Activated CD8-positive, alpha-beta memory T cell treated with anti-CD3 and anti-CD28 coated beads for 36 hours (primary cell): Measurements from ENCODE around the gene GULP1. TPM values are rescaled to one million over a fixed set of nuclear protein-coding genes. Genes with fewer than 3 reads are reported as not detected.

Source experiments
- CTCF ChIA-PET: fragments of 350-600 bp; sonication (Branson Sonifier 250); formaldehyde crosslinking; loops from one replicate; lab custom pipeline; 2021; ENCODE audit warnings: antibody characterized with exemption; lab: Charles Lee
- POLR2A ChIA-PET: fragments of 350-600 bp; sonication (Branson Sonifier 250); formaldehyde crosslinking; loops from one replicate; lab custom pipeline; 2021; ENCODE audit warnings: antibody characterized with exemption; lab: Charles Lee
- total RNA-seq, 2 experiments: library from RNA; stranded (reverse); gene quantifications; one replicate each; pipeline ENCODE4 v1.2.3, GENCODE V29; 2021

The GULP1 gene
- total RNA-seq, 2 experiments from 2014 or later: not detected

DNA sequence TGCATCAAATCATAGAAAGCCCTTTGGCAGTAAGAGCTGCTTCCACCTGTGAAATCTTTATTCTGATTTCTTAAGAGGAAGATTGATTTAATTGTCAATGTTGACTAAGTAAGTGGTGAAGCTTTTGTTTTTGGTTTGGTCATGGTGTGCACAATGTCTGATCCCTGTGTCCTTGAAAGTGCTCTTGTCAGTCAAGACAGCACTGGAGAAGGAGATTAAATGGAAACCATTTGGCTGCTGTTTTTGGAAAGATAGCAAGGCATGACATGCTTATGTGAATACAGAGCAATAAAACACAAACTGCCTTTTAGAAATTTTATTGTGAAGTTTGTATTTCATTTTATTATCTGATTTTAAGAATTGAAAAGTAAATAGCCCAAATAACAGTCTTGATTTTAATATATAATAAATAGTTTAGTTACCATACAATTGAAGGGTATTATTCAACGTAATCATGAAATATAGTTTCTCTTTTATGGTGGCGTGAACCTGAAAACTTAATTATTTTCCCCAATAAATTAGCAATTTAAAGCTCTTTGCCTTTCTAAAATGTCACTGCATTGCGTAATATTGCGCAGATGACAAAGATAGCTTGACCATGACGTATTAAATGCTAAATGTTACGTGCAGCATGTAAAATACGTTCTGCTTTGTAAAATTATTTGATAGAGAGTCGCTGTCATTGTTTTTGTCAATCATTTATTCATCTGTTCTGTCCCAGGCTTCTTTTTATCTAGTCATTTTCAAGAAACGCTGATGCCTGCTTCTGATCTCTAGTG is 69.0 kb downstream of the GULP1 start:
- ChIA-PET POLR2A (no interaction called here), CTCF (no interaction called here)

DNA sequence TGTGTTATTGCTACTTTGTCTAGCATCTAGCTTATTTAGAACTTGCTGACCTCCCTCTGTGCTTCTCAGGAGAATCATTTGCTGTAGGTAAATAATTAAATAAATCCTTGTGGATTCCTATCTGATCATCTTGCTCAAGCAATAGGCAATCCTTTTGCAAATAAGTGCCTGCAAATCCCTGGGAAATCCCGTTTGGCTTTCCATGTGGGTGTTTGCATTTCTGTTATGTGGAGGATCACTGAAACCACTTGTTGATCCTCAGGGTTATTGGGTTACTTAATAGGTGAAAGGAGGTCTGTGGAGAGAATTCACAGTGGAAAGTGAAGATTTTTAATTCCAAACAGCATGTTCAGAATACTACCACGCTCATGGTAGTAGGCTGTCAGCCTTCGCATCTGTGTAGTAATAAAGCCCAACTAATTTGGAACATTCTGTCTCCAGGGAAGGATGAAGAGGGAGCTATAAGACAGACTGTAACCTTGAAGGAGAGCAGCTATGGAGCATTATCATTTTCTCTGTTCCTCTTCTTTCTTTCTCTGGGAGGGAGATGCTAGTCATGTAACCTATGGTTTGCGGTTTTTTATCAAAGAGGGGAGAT is 72.5 kb downstream of the GULP1 start:
- ChIA-PET POLR2A (no interaction called here), CTCF (no interaction called here)

DNA sequence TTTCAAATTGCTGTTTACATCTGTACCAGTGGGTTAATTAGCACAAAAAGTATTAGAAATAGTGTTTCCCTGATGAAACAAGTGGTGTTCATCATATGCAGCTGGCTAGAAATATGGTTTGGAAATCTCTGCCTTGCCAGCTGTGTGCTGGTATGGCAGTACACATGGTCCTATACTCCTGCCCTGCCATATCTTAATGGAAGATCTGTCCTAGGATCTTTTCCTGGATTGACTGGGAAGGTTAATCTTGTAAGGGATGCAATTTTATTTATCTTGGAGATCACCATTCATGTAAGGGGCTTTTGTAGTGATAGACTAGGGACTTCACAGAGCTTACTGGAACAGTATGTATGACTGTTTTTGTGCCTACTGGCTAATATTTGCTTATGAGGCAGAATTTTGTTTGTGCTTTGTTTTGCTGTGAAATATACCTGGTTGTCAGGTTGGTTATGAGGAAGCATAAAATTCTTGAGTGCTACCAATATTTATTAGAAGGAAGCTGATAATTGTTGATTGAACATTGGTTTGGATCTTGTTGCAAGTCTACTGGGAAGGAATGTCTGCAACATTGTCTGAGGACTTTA is 73.5 kb downstream of the GULP1 start:
- CTCF ChIA-PET: no interaction called here
- POLR2A ChIA-PET: no interaction called here

DNA sequence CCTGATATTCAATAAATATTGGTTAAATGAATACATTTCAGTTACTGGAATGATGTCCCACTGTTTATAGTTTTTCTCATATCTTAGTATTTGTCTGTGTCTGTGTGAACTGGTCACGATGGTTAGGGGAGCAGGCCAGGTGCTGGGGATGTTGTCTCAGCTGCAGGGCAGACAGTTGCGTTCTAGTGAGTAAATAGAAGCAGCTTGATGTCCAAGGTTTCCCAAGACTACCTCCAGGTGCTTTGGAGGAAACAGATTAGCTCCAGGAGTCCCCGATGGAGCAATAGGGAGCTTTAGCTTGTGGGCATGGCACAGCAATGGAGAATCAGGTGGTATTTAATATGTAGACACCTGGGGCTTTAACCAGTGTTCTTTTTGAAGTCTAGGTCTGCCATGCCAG is 75.5 kb downstream of the GULP1 start:
- ChIA-PET CTCF (no interaction called here), POLR2A (no interaction called here)

DNA sequence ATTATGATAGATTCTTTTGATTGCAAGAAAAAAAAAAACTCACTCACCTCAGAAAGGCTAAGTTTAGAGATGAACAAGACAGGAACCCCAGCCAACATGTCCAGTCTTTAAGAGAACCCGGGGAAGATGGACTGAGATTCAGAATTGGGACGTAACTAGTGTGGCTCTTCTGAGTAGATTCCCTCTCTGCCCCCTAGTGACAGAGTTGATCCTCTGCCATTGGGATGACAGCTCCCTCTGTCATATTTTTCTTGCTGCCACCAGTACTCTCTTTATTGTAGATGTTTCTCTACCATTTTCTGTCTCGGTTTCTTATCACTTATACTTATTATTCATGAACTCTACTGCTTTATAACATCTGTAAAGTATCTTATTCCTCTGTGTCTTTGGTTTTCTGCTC is 77.7 kb downstream of the GULP1 start:
- CTCF ChIA-PET: no interaction called here

DNA sequence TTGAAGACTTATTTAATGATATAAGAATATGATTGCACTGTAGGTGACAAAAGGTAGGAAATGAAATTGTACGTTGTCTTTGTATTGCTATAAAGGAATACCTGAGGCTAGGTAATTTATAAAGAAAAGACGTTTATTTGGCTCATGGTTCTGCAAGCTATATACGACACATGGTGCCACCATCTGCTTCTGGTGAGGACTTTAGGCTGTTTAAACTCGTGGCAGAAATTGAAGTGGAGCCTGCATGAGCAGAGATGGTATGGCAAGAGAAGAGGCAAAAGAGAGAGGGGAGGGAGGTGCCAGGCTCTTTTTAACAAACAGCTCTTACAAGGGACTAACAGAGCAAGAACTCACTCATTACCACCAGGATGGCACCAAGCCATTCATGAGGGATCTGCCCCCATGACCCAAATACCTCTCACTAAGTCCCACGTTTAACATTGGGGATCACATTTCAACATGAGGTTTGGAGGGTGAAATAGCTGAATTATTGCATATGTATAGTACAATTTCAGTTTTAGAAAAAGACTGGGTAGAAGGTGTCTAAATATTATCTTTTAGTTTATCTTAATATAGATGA is 86.8 kb downstream of the GULP1 start:
- ChIA-PET POLR2A (no interaction called here), CTCF (no interaction called here)

More for the DNA sequence above, 77.7 kb downstream of the GULP1 start:
- POLR2A ChIA-PET: no interaction called here

DNA sequence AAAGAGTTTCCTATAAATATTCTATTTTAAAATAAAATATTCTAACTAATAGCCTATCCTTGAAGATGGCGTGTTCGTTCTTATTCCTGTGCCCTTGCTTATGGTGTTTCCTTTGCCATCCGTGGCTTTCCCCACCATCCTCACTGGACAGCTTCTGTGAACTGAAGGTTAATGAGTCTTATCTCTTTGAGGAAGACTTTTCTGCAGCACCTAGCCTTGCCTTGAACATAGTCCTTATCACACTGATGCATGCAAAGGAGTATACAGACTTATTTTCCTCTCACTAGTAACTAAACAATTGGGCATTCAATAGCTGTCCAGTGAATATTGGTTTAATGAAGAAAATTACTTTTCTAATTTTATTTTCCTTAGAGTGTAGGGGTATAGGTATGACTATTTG is 88.1 kb downstream of the GULP1 start:
- POLR2A ChIA-PET: no interaction called here
- CTCF ChIA-PET: no interaction called here

DNA sequence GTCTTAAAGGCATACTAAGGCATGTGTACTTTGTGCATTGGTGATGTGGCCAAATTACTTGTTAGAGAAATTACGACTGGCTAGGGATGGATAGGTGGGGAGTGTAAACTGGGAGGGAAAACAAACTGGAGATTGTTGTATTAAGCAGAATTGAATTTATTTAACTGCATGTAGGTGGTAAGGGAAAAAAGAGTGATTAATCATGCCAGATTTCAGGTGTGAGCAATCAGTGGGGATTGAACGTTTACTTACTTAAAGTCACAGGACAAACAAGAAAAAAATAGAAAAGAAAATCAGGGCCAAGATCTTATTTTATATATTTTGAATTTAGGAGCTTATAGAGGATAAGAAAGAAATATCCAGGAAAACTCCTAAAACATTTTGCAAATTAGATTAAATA is 88.6 kb downstream of the GULP1 start:
- POLR2A ChIA-PET: no interaction called here
- CTCF ChIA-PET: no interaction called here

DNA sequence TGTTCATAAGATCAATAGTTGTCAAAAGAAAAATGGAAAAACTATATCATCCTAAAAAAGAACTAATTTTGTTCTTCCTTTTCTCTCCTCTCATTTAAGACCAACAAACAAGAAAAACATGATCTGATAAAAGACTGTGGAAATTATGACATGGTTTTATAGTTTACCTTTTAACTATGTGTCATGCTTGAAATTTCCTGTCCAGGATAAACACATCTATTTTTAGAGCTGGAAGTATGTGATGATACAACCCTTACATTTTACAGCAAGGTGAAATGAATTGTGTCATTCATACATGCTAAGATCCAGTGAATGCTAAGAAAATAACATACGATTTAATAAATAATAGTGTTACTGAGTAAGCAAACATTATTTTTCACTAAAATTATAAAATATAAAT is 89.9 kb downstream of the GULP1 start:
- CTCF ChIA-PET: no interaction called here
- POLR2A ChIA-PET: no interaction called here

DNA sequence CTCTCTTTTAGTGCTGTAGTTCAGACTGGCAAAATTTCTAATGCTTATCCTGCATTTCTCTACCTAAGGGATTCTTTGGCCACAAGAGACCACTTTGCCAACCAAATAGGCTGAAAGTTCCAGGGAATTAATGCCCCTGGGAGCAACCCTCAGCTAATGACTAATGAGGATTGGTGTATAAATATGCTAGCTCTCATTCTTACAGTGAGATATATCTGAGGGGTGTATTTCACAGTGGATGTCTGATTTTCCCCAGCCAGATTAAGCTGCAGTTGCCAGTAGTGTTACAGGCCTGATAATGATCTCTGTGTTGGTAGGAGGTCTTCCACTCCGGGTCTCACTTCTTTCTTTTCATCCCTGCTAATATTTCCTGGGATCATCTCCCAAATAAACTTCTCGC is 90.4 kb downstream of the GULP1 start:
- ChIA-PET POLR2A (no interaction called here), CTCF (no interaction called here)

DNA sequence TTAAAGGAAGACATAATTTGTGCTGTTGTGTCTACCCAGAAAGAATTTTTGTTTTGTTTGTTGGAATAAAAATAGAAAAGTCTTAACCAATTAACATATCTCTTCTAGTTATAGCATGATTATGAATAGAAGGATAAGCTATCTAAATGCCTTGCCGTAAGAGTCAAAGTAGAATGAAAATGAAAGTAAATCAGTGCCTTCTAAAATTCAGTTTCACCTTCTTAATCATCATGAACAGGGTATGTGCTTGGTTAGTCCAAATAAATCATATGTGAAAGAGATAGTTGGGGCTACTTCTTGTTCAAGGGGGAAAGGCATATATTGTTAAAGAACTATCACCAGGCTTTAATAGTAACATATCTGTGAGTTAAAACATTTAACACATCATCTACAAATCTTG is 91.5 kb downstream of the GULP1 start:
- ChIA-PET CTCF (no interaction called here), POLR2A (no interaction called here)

DNA sequence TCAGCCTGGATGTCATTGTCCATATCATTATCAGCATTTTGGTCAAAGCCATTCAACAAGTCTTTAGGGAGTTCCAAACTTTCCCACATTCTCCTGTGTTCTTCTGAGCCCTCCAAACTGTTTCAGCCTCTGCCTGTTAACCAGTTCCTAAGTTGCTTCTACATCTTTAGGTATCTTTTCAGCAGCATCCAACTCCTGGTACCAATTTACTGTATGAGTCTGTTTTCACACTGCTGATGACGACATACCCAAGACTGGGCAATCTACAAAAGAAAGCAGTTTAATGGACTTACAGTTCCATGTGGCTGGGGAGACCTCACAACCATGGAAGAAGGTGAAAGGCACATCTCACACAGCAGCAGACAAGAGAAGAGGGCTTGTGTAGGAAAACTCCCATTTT is 94.2 kb downstream of the GULP1 start:
- ChIA-PET CTCF (no interaction called here), POLR2A (no interaction called here)

DNA sequence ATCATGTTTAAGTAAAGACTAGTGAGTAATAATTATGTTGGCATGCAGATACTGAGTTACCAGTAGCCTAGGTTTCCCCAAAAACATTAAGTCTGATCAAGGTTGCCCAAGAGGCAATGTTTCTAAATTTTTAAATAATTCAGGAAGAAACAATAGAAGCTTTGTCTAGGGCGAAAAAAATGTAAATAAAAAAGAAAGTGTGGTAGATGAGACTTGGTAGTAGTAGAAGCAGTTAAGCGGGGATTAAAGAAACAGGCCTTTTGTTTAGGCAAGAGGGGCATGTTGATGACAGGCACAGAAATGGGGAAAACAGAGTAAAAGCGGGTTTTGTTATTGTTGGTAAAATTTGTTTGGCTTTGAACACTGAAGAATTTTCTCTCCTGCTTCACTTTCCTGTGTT is 97.2 kb downstream of the GULP1 start:
- CTCF ChIA-PET: no interaction called here

DNA sequence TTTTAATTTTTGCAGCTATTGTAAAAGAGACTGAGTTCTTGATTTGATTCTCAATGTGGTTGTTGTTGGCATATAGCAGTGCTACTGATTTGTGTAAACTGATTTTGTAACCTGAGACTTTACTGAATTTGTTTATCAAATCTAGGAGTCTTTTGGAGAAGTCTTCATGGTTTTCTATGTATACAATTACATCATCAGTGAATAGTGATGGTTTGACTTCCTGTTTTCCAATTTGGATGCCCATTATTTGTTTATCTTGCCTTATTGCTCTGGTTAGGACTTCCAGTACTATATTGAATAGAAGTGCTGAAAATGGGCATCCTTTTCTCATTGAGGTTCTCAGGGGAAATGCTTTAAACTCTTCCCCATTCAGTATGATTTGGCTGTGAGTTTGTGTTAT is 99.7 kb downstream of the GULP1 start:
- ChIA-PET POLR2A (no interaction called here), CTCF (no interaction called here)

More for the DNA sequence above, 97.2 kb downstream of the GULP1 start:
- POLR2A ChIA-PET: no interaction called here

DNA sequence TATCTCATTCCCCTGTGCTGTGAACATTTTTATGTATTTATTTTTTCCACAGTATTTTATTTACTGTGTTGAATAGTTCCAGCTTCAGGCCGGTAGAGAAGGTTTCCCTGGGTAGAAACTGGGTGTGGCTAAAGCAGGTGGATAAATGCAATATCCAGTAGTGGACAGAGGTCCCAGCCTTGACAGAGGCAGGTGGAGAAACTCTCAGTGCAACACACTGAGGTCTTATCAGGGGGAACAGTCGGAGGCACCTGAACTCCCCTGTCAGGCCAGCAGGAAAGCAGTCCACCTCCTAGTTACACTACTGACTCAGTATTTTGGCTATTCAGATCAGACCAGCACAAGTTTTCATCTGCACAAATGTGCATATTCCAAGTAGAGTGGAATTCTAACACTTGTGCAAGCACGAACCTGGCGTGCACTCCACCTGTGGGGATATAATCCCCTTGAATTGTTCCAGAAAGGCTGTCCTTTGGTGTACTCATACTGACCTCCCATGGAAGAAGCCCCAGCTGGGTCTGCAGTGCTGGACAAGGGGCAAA is 103.3 kb downstream of the GULP1 start:
- ChIA-PET POLR2A (no interaction called here), CTCF (no interaction called here)

DNA sequence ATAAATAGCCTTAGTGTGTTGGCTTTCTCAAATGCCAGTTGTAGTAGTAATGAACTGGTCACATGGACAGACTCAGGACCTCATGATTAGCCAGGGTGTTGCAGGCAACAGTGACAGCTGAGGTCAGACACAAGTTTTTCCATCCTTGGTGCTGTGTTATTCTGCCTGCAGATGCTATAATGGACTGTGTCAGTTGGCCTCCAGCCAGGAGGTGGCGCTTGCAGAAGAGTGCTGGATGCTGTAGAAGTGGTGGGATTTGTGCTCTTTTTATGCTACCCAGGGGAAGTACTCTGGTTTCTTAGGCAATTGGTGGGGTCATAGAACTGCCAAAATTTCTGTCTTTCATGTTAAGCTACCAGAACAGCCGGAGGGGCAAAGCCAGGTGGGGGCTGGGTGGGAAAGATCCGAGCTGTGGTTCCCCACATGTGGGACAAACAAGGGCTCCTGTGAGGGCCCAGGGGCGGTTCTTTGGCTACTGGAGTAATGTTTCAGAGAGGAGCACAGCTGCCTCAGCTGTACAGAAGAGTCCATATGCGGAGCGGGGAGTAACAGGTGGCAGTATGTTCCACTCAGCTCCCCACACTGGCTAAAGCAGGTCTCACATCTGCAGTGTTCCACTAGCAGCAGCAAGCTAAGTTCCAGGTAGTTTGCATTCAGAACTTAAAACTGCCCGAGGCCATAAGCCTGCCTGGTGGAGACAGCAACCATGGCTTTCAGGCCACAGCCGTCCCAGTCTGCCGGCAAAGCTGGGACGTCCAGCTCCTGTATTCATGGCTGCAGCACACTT is 104.4 kb downstream of the GULP1 start:
- POLR2A ChIA-PET: no interaction called here
- CTCF ChIA-PET: no interaction called here

DNA sequence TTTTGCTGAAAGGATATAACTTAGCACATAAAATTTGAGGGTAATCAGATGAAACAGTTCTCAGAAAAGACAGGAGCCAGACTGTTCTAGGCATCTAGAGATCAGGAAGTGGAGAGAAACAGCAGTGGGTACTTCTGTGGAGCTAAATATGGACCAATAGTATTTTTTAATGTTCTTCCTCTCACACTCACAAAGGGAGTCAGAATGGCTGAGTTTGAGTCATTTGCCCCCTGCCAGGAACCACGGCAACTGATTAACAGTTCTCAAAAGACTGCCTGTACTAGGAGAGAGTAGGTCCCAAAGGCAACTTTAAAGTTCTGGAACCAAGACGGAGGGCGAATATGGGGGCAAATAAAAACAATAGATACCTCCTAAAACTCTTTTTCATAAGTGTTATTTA is 107.5 kb downstream of the GULP1 start:
- ChIA-PET CTCF (no interaction called here), POLR2A (no interaction called here)

DNA sequence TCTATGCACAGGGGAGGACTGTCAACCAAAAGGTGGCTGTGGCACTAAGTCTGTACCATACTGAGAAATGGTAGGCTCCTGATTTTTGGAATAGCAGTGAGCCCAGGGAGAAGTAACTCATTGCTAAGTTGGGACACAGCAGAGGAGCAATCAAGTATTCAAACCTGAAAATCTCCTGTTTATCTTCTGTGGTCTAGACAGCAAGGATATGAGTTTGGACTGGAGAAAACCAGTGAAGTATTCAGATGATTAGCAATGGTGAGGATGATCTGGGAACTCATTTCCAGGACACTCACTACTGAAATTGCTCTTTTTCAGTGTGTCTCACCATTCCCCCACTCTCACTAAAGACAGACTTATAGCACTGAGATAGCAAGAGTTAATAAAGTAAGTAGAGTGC is 112.0 kb downstream of the GULP1 start:
- CTCF ChIA-PET: no interaction called here
- POLR2A ChIA-PET: no interaction called here

DNA sequence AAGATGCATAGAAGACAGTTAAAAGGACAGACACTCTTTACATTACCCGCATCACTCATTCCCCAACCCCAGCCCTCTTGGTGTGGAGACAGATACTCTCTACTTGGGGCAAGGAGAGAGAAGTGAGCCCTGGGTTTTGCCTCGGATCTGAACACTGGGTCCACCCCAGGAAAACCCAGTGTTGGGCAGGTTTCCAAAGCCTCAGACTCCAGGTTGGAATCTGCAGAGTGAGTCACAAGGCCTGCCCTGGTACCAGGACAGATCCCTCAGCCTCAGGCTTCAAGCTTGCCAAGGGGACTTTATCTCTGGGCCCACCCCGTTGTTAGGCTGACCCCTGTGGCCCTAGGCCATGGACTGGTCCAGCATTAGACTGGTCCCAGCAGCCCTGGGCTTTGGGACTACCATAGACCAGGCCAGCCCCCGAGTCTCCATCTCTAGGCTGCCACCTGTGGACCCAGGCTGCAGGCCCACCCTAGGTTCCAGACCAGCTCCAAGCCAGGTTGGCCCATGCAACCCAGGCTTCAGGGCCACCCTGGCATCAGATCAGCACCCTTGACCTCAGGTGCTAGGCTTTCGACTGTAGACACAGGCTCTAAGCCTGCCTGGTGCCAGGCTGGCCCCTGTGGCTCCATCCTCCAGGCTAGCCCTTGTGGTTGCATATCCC is 112.8 kb downstream of the GULP1 start:
- CTCF ChIA-PET: no interaction called here
- POLR2A ChIA-PET: no interaction called here
